M059J (cell line): ENCODE results near the gene MAGI2. TPM values are rescaled to one million over a fixed set of nuclear protein-coding genes. Genes with fewer than 3 reads are reported as not detected.

Experiments
- DNase-seq: peaks from one replicate; pipeline ENCODE4 v3.0.0-alpha.2; 2012; ENCODE audit warnings: low read depth
- total RNA-seq: library from RNA; depleted of rRNA; stranded (reverse); fragments of >200 nt; shearing (Covaris generic); gene quantifications from 2 replicates; pipeline ENCODE4 v1.2.3, GENCODE V29; 2014

The MAGI2 gene
- total RNA-seq, 1 experiment from 2014 or later = 1.2 TPM

DNA sequence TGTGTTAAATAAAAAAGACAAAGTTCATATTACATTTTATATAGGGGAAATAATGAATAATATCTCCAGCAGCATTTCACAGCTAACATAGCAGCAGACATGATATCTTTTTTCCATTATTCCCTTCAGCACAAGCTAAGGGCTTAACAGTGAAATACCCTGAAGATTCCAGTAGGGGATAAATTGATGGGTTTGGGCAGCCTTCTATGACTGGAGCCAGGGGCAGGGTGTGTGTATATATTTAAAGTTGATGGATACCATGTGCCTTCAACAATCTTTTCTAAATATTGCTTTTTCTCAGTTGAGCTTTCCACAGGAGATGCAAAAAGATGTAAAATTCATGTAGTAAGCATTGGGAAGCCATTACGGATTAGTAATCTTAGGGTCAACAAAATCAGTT, 151.2 kb downstream of the MAGI2 start:
- DNase-seq = no peak

DNA sequence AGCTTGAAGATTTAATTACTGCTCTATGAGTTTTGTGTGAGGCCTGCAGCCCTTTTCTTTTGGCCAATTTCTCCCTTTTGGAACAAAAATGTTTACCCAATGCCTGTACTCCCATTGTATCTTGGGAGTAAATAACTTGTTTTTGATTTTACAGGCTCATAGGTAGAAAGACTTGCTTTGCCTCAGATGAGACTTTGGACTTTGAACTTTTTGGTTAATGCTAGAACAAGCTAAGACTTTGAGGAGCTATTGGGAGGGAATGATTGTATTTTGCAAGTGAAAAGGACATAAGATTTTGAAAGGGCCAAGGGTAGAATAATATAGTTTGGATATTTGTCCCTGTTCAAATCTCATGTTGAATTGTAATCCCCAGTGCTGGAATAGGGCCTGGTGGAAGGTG, 152.0 kb downstream of the MAGI2 start:
- DNase-seq = no peak

GRCh38 chr7:79300573-79300972, 152.9 kb downstream of the MAGI2 start:
- DNase-seq = peak; percentile 18

GRCh38 chr7:79298145-79298760, 155.2 kb downstream of the MAGI2 start:
- DNase-seq = peak; percentile 70

DNA sequence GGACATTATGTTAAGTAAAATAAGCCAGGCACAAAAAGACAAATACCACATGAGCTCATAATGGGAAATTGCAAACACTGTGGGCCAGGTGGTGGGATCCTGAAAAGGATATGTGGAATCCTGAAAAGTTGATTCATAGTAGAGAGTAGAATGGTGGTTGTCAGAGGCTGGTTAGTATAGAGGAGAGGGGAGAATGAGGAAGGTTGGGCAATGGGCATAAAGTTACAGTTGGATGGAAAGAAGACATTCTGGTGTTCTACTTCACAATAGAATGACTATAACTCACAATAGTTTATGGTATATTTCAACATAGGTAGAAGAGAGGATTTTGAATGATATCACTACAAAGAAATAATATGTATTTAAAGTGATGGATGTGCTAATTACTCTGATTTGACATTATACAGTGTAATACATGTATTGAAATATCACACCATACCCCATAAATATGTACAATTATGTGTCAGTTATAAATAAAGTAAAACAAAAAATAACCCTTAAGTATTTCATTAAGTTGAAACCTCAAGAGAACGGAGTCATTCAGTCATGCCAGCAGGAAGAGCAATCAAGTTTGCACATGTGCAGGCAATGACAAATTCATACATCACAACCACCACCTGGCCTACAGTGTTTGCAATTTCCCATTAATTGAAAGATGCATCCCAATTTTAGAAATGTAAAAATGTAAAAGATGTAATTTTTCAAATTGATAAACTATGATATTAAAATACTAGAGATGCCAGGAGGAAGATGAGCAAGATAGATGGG, 156.7 kb downstream of the MAGI2 start:
- no peak for DNase-seq

GRCh38 chr7:79293655-79294142, 159.8 kb downstream of the MAGI2 start:
- peak; percentile 81 for DNase-seq

- no peak for DNase-seq
Measured at GRCh38 chr7:79292834-79293233, 160.6 kb downstream of the MAGI2 start.

DNA sequence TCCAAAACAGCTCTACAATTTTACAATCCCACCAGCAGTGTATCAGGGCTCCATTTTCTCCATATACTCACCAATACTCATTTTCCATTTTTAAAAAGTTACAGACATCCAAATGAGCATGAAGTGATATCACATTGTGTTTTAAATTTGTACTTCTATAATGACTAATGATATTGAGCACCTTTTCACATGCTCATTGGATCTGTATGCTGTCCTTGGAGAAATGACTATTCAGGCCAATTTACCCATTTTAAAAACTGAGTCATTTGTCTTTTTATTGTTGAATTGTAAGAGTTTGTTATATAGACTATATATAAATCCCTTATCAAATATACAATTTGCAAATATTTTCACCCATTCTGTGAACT, 162.0 kb downstream of the MAGI2 start:
- no peak for DNase-seq

DNA sequence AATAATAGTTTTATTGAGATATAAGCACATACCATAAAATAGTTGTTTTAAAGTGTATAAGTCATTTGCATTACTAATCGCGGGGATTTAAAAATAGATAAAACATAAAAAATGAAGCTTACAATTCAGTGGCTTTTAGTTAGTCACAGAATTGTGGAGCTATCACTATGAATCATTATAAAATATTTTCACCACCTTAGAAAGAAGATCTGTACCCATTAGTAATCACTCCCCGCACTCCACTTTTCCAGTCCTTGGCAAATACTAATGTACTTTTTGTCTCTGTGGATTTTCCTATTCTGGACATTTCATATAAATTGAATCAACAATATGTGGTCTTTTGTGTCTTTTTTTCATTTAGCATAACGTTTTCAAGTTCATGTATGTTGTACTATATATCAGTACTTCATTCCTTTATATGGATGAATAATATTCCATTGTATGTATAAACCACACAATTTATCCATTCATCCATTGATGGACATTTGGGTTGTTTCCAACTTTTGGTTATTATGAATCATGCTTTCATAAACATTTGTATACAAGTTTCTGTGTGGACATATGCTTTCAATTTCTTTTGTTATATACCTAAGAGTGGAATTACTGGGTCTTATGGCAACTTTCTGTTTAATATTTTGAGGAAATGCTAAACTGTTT, 162.5 kb downstream of the MAGI2 start:
- DNase-seq = peak; percentile 60

- no peak for DNase-seq
Measured at GRCh38 chr7:79290398-79290797, 163.1 kb downstream of the MAGI2 start.

GRCh38 chr7:79288655-79289054, 164.8 kb downstream of the MAGI2 start:
- DNase-seq = no peak

DNA sequence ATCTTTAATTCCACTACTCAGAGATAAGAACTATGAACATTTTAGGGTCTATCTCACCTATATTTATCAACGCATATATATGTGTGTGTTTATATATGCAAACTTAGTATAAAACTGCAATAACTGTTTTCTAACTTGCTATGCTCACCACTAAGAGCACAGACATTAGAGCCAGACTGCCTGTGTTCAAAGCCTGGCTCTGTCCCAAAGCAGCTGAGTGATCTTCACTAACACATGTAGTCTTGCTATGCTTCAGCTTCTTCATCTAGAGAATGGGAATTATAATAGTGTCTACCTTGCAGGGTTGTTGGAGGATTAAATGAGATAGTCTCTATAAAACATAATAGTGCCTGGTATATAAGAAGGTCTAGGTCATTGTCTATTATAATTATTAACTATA, 165.5 kb downstream of the MAGI2 start:
- peak; percentile 26 for DNase-seq

- DNase-seq = no peak
Measured at GRCh38 chr7:79286181-79286580, 167.3 kb downstream of the MAGI2 start.

DNA sequence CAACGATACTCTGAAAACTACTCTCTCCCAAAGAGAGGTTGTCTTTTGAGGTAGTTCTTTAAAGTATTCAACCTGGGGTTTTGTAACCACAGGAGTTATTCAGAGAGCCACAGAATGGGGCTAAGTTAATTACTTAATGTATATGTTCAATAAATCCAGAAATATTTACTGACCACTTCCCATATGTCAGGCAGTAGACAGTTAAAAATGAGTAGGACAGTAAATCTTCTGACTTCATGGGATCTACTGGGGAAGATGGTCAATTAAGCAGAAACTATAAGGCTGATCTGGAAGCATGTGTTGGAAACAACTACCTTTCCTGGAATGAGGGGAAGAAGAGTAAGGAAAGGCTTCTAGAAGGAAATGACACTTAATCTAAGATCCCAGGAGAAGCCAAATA, 167.7 kb downstream of the MAGI2 start:
- DNase-seq = no peak

DNA sequence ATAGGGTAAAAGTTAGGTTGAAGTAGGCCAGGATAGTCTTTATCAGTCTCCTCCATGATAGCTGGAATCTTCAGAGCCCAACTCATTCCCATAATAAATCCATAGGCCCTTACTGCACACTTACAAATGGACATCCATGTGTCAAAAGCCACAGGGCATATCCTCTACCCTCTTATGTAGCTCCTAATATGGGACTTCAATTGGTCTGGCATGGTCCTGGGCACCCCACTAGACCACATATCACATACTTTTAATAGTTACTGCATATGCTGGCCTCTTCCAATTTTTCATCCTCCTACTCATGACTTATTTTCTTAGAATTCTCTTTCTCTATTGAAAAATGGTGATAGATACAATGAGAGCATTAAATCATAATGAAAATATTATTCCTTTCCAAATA, 169.3 kb downstream of the MAGI2 start:
- peak; percentile 63 for DNase-seq

DNA sequence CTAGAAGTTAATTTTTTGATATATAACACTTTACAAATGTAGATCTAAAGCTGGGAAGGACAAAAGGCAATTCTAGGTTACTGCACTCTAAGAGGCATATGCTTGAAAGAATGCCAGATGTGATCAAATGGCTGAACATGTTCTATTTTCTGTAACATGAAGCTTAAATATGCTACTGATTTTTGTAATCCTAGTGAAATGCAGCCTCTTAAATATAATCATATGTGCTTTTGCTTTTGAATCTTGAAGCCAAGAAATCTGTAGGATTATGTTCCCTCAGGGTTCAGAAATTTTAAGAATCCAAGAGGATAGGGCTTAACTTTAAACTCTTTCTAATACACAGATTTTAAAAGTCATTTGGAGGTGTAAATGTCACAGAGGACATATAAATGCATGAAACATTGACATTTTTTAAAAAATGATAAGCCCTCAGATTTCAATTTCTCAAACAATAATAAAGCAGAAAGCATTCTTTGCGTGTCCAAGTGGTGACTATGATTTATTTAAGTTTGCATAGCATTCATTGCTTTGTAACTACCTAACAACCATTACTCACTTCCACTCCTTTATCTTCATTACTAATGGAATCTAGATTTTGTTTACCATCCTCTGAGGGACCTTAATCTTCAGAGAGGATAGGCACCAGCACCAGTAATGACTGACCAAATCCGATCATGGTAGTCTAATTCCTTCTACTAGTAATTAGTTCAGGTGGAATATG, 170.4 kb downstream of the MAGI2 start:
- peak; percentile 81 for DNase-seq

- DNase-seq = peak; percentile 77
Measured at GRCh38 chr7:79282070-79282694, 171.3 kb downstream of the MAGI2 start.

GRCh38 chr7:79281426-79281825, 172.0 kb downstream of the MAGI2 start:
- no peak for DNase-seq

GRCh38 chr7:79272938-79273337, 180.5 kb downstream of the MAGI2 start:
- DNase-seq = peak; percentile 15

GRCh38 chr7:79272066-79272669, 181.3 kb downstream of the MAGI2 start:
- DNase-seq = peak; percentile 70

DNA sequence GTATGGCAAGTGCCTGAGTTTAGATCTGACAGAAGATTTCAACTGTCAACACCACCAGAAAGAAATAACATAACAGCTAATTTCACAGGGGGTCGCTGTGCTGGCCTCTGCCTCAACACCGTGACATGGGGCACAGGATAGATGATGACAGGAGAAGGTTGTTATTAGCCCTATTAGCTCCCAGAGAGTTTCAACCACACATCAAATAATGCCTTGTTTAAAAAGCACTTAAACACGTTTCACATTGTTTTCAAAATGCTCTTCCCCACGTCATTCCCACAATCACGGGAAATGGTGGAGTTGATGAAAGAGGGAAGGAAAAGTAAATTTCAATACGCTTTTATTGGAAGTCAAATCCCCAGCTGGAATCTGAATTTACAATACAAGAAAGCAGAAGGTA, 184.7 kb downstream of the MAGI2 start:
- DNase-seq = no peak
